ENCODE results near the gene DHH. TPM values are rescaled to one million over a fixed set of nuclear protein-coding genes. Genes with fewer than 3 reads are reported as not detected.
A peak's percentile ranks its signal among the peaks of the same experiment; 100 is the strongest.

Gene DHH
- total and polyA plus RNA-seq, 9 of the 15 experiments (the other 6 are each of a cell fraction or from before 2014, with no cell fraction given) = 0.07 to 2.6 (median 0.54) TPM

DNA sequence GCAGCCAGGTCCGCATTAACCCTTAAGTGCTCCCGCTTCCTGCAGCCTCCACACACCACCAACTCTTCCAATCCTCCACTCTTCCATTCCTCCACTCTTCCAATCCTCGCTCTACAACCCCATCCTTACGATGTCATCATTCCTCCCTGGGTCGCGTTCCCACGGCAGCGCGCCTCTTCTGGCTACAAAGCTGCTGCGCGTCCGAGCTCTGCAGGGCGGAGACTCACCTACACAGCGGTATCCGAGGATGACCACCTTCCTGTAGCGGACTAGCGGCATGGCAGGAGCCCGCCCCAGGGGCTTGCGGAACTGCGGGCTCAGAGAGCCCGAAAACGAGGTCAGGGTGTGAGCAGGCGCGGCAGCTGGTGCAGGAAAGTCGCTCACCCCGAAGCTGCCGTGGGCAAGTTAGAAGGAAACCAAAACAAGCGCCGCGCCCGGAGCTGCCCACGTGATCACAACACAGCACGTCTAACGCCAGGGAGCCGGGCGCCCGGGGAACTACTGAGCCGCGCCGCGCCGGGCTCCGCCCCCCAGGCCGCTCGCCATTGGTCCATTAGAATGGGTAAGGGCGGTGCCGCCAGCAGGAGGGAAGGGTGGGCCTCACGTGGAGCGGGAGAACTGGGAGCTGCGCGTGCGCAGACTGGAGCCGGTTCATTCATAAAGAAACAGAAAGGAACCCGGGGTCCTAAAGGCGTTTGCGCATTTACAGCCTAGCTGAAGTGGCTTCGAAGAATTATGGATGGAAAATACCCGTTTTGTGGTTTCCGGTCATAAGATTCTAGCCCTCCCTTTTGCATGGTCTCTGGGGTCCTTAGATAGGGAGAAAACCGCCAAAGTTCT is 24.9 kb downstream of the DHH start, which contains the start of gene RHEBL1 (continued):
- TF ChIP-seq, protein P1, sequence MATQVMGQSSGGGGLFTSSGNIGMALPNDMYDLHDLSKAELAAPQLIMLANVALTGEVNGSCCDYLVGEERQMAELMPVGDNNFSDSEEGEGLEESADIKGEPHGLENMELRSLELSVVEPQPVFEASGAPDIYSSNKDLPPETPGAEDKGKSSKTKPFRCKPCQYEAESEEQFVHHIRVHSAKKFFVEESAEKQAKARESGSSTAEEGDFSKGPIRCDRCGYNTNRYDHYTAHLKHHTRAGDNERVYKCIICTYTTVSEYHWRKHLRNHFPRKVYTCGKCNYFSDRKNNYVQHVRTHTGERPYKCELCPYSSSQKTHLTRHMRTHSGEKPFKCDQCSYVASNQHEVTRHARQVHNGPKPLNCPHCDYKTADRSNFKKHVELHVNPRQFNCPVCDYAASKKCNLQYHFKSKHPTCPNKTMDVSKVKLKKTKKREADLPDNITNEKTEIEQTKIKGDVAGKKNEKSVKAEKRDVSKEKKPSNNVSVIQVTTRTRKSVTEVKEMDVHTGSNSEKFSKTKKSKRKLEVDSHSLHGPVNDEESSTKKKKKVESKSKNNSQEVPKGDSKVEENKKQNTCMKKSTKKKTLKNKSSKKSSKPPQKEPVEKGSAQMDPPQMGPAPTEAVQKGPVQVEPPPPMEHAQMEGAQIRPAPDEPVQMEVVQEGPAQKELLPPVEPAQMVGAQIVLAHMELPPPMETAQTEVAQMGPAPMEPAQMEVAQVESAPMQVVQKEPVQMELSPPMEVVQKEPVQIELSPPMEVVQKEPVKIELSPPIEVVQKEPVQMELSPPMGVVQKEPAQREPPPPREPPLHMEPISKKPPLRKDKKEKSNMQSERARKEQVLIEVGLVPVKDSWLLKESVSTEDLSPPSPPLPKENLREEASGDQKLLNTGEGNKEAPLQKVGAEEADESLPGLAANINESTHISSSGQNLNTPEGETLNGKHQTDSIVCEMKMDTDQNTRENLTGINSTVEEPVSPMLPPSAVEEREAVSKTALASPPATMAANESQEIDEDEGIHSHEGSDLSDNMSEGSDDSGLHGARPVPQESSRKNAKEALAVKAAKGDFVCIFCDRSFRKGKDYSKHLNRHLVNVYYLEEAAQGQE (IDR thresholded peaks at IDR 0.05; ENCODE audit: borderline replicate concordance) = peak; percentile 85
- TF ChIP-seq, protein P1 (CRISPR knock-in tag; IDR thresholded peaks at IDR 0.05; ENCODE audit: low read depth) = no peak; the same call in 1 of the 2 replicates
- TF ChIP-seq CREB5 (CRISPR knock-in tag; IDR thresholded peaks at IDR 0.05) (no peak), FOXA3 (CRISPR knock-in tag; conservative IDR thresholded peaks at IDR 0.05 in 1 of 2, IDR thresholded peaks at IDR 0.05 in 1 of 2) (no peak), MEF2D (tag; conservative IDR thresholded peaks at IDR 0.05; ENCODE audit: low read depth) (no peak), ZNF79 (CRISPR knock-in tag; IDR thresholded peaks at IDR 0.05; ENCODE audit: low read depth) (no peak), WHSC1 (IDR thresholded peaks at IDR 0.05; ENCODE audit: low read length) (no peak), PHB2 (IDR thresholded peaks at IDR 0.05; ENCODE audit: low read depth) (0 out of 2 replicates have a peak, but pooled peaks have one; percentile 39), MLX (CRISPR knock-in tag; conservative IDR thresholded peaks at IDR 0.05) (0 out of 4 replicates have a peak, but pooled peaks of 1 of the 2 experiments have one; percentile 8), ZNF77 (CRISPR knock-in tag; IDR thresholded peaks at IDR 0.05) (no peak), ZNF507 (tag; conservative IDR thresholded peaks at IDR 0.05) (no peak)
- TF ChIP-seq, protein P2, sequence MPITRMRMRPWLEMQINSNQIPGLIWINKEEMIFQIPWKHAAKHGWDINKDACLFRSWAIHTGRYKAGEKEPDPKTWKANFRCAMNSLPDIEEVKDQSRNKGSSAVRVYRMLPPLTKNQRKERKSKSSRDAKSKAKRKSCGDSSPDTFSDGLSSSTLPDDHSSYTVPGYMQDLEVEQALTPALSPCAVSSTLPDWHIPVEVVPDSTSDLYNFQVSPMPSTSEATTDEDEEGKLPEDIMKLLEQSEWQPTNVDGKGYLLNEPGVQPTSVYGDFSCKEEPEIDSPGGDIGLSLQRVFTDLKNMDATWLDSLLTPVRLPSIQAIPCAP (CRISPR knock-in tag; IDR thresholded peaks at IDR 0.05; ENCODE audit: borderline replicate concordance) = no peak
- TF ChIP-seq, protein P3, sequence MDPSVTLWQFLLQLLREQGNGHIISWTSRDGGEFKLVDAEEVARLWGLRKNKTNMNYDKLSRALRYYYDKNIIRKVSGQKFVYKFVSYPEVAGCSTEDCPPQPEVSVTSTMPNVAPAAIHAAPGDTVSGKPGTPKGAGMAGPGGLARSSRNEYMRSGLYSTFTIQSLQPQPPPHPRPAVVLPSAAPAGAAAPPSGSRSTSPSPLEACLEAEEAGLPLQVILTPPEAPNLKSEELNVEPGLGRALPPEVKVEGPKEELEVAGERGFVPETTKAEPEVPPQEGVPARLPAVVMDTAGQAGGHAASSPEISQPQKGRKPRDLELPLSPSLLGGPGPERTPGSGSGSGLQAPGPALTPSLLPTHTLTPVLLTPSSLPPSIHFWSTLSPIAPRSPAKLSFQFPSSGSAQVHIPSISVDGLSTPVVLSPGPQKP (CRISPR knock-in tag; IDR thresholded peaks at IDR 0.05) = no peak
